ENCODE data around the gene CGNL1.

DNA sequence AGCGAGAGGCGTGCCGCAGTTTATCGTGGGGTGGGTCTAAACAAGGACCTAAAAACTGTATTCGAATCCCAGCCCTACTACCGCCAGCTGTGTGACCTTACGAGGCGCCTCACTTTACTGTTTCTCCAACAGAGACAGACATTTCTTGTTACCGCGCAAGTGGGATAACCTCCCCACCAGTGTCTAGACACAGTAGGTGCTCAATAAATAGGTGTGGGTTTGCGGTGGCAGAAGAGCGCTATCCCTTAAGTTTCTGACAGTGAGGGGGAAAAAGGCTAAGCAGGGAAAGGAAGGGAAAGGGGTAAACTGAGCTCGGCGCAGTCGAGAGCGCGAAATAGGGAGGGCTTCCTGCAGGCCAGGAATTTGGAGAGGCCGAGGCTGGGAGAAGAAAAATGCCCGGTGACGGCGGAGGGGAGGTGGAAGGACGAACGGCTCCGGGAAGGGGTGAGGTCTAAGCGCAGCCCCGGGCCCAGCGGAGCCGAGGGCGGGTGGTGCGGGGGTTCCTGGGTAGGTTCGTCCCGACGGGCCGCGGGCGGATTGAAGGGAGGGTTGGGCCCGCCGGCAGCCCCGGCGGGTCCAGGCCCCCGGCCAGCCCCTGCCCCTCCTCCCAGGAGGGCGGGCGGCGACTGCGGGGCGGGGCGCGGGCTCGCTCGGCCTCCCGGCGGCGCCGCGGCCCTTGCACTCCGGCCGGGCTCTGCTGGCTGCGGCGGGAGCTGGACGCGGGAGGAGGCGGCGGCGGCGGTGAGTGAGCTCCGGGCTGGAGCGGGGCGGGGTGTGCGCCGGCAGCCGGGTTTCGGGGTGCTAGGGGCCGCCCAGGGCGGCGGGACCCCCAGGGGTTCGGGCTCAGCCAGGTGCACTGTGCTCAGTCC is at the start of gene CGNL1:
- TF ChIP-seq, protein P1, sequence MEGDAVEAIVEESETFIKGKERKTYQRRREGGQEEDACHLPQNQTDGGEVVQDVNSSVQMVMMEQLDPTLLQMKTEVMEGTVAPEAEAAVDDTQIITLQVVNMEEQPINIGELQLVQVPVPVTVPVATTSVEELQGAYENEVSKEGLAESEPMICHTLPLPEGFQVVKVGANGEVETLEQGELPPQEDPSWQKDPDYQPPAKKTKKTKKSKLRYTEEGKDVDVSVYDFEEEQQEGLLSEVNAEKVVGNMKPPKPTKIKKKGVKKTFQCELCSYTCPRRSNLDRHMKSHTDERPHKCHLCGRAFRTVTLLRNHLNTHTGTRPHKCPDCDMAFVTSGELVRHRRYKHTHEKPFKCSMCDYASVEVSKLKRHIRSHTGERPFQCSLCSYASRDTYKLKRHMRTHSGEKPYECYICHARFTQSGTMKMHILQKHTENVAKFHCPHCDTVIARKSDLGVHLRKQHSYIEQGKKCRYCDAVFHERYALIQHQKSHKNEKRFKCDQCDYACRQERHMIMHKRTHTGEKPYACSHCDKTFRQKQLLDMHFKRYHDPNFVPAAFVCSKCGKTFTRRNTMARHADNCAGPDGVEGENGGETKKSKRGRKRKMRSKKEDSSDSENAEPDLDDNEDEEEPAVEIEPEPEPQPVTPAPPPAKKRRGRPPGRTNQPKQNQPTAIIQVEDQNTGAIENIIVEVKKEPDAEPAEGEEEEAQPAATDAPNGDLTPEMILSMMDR (IDR thresholded peaks at IDR 0.05): no peak
- TF ChIP-seq POLR2A (IDR thresholded peaks at IDR 0.05): peak in 2 of 4 donors; percentile 12 to 73
- no peak for TF ChIP-seq EP300 (IDR thresholded peaks at IDR 0.05)

Measured in upper lobe of left lung (tissue), 4 donors.